ELR (cell line): ENCODE measurements around the gene THYN1.

Experiments used
- DNase-seq: peaks from one replicate; pipeline ENCODE4 v3.0.0-alpha.2; 2015; ENCODE audit warnings: low read depth

Gene THYN1

DNA sequence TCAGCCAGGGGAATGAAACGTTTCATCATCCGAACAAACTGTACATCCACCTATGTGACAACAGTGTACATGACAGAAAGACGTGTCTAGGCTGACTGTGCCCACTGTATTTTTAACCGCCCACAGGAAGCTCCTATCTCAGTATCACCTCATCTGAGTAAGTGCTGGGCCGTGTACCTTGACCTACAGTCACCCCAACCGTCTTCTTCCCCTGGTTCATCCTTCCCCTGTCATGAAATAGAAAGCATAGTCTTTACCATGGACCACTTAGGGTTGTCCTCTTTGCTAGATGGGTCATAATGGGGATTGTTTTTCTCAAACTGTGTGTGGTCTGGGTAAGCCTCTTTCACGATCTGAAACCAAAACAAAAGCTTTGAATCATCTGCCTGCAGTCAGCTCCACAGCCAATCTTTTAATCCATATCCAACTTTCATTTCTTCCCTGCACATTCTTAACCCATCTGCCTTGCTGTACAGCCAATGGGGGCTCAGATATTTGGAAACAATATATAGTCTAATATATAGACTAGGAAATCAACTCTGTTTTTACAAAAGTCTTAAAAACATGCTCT lies 4.2 kb downstream of the THYN1 start:
- no peak for DNase-seq

DNA sequence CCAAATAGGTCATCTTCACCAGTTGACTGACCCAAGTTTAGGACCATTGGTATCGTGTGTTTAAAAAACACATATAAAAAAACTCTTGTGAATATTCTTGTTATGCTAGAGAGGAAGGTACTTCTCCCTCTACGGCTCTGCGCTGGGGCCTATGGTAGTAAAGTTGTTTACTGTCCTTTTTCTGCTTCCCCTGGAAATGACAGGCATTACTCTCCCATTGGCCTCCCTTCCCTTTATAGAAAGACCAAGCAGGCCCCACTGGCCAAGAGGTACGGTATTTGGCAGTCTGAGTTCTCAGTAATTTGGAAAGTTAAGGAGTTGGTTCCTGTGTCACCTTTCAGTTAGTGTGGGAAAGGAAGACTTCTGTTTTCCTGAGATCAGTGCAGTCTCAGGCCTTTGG lies 6.5 kb downstream of the THYN1 start:
- DNase-seq, result no peak

DNA sequence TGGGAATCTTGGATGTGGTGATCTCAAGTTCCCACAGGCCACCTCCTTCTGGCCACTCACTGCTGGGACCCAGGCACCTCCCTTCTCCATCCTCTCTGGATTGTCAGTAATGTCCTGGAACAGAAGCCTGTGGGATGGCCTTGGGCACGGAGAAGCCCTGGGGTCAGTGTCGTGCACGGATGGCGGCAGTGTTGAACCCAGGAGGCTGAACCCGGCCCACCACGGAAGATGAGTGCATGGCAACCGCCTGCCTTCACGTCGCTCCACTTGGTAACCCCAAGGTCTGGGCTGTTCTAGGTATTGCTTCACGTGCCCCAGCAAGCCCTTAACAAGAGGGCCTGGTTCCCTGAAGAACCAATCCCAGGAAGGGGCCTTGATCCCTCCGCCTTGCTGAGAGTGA lies 7.1 kb downstream of the THYN1 start:
- no peak for DNase-seq

DNA sequence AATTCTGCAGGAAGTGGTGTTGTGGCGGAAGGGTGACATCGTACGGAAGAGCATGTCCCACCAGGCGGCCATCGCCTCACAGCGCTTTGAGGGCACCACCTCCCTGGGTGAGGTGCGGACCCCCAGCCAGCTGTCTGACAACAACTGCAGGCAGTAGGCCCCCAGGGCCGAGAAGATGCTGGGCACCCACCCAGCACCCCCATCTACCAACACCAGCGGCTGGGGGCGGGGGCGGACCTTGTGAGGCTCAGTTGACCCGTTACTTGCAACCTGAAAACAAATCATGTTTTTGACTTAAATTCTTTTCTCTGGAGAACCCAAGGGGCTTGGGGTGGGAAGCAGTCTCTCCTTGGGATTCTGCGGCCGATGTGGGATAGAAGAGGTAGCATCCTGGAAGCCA lies 7.7 kb downstream of the THYN1 start:
- no peak for DNase-seq

DNA sequence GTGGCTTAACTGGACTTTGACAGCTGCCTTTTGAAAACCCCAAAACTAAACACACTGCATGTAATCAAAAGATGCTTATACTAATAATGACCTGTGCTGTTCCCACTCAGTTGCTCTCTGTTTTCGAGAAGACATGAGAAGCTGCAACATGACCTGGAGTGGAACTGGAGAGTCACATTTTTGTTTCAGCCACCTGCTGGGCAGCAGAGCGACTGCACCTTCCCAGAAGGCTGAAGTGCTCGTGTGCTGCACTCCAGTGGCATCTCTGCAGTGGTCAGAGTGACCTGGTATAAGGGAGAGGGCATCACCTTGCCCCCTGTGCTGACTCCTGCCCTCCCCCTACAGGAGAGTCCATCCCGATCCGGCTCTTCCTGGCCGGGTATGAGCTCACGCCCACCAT lies 8.6 kb downstream of the THYN1 start:
- peak; percentile 42 for DNase-seq

DNA sequence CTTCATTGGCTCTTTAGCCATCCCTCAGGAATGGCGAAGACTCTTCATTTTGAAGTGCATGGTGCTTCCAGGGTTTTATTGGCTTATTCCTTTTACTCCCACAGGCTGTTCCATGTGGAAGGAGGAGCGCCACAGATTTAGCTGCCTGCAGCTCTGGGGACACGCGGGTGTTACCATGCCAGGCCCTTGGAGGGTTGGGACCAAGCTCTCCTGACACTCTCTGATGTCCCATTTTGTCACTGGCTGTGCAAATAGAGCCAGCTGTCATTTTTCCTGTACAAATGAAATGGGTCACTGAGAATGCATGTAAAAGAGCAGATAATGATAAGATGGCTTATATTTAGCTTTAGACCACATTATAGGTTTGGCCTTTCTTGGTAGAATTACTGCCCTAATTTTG lies 9.2 kb downstream of the THYN1 start:
- no peak for DNase-seq

DNA sequence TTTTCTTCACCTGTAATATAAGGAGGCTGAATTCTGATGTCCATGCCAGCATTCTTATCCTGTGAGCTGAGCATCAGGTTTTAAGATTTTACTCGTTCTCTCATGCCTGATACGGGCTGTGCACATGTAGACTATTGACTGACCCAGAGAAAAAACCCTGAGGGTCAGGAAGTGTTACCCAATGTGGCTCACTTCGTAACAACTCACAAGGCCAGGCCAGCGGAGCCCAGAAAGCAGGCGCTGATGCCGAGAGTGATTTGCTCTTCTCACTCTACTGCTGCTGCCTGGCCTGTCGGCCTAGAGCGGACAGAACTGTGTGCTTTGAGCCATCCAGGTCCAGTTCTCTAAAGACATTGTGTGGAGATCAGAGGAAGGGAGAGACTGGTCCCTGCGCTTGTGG lies 10.8 kb downstream of the THYN1 start:
- DNase-seq, result no peak

DNA sequence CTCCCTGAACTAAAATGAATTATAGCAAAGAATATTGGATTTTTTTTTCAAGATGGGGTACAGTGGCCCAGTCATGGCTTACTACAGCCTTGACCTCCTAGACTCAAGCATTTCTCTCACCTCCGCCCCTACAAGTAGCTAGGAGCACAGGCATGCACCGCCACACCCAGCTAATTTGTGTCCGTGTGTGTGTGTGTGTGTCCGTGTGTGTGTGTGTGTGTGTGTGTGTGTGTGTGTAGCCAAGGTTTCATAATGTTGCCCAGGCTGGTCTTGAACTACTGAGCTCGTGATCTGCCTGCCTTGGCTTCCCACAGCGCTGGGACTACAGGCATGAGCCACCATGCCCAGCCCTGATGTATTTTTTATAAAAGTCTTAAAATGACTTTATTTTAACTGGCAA lies 12.6 kb downstream of the THYN1 start:
- DNase-seq, result no peak

DNA sequence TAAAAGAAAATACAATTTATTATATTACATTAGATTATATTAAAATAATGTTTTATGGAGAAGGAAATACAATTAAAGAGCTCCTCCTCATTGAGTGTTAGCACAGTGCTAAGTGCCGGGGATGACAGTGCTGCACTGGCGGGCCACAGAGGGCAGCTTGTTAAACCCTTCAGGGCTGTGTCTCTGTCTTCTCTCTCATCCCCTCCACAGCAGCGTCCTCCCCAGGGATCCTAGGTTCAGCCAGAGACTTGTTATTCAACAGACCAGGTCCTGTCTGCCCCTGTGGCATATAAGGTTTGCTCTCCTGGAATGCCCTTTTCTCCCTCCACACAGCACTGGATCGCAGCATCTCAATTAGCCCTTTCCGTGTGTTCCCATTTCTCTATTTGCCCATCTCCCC lies 14.2 kb downstream of the THYN1 start:
- DNase-seq, result no peak

DNA sequence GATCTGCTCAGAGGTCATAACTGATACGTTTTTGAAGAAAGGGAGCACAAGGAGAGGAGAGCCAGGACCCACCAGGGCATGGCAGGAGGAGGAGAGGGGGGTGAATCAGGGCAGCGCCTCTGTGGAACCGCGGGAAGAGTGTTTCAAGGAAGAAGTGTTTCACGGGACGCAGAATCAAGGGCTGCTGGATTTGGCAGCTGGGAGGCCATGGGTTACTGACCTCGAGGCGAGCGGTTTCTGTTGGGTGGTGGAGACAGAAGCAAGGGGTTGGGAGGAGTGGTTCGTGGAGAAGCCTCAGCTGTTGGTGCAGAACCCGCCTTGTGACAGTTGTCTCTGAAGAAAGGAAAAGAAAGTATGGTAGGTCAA lies 15.6 kb downstream of the THYN1 start:
- DNase-seq, result no peak

DNA sequence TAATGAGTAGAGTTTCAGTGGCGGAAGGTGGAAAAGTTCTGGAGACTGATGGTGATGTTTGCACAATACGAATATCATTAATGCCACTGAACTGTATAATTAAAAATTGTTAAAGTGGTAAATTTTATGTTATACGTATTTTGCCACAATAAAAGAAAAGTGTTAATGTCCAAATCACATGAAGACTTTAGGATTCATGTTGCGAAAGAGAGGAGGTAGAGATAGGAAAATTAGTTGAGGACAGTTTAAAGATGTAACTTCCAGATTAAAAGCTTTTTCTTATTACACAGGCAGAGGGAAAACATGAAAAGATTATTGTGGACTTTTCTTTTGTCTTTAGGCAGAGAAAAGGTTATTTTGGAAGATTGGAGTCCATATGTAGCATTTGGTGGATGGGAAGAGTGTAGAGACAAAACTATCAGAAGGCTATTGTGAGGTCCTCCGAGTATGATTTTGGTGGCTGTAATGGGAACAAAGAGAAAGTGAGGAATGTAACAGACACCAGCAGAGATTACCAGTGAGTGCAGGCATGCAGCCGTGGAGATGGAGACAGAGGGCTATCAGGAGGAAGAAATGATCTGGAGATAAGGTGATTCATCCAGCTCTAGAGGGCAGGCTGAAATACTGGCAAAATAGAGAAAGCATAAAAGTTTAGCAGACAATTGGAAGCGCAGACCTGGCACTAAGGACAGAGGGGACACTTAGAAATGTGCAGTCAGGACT lies 16.2 kb downstream of the THYN1 start:
- DNase-seq, result peak; percentile 10

DNA sequence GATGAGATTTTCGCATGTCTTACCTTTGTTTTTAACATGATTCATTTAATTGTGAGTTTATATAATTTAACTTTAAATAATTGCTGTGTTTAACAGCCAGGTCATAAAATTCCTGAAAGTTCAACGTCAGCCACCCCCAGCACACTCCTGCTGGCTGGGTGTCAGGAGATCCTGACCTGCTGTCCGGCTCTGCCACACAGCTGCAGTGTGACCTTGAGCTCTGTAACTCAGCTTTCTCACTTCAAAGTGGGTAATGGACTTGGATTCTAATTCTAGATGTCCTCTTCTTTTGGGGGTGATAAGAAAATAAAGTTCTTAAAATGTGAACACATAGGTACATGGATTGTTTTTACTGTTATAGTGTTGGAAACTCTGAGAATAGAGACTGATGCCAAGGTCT lies 17.8 kb downstream of the THYN1 start:
- no peak for DNase-seq

DNA sequence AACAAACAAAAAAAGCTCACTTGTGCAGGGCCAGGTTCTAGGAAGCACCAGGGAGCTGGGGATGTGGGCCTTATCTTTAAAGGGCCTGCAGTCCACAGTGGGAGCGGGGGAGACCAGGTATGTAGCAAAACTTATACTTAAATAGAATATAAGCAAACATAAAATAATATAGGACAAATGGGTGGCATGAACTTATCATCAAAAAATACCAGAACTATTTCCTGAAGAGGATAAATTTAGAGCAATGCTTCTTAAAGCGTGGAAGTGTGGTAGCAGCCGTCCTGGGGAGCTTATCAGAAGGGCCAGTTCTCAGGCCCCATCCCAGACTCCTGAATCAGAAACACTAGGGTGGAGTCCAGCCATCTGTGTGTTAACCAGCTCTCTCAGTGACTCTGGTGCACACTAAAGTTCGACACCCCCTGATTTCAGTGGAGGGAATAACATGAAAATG lies 19.4 kb downstream of the THYN1 start:
- no peak for DNase-seq

DNA sequence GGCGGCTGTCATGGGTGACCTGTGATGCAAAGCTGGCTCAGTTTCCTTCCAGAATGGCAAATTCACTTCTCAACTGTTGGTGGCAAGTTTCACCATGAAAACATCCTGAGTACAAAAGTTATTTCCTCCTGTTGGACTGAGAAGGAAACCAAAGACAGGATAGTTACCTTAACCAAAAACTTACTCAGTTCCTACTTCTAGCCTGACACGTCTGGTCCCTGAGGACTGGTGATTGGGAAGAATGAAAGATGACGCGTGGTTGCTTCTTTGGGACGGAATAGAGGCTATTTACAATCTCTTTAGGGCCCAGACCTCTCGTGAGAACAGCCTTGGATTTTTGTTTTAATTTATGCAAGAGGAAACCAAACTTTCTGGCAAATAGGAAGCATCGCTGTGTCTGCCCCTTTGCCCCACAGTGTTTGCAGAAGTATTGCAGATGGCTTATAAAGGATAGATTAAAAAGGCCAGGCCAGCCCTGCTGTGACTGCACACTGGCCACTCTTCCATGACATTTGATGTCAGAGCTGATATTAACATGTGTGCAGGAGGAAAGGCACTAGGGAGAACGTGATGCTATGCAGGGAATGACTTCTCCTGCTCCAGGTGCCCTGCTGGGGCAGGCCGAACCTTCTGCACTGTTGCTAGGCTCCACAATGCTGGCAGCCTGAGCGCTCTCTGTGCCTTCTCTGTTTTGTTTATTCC lies 21.0 kb downstream of the THYN1 start:
- no peak for DNase-seq

DNA sequence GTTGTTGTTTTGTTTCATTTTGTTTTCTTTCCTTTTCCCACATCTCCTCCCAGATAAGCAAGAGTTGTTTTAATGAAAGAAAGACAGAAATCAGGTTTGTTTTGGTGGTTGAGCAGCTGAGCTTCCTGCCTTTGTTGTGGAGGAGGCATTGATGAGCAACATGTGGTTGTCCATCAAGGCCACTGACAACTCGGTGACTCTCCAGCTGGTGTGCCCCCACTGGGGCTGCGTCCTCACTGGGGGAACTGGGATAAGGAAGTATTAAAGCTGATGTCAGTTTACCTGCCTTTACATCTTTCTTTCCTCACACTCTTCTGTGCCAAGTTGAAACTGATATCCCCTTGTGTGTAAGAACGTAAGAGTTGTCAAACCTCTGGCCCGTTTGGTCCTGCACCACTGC lies 22.8 kb downstream of the THYN1 start:
- no peak for DNase-seq

DNA sequence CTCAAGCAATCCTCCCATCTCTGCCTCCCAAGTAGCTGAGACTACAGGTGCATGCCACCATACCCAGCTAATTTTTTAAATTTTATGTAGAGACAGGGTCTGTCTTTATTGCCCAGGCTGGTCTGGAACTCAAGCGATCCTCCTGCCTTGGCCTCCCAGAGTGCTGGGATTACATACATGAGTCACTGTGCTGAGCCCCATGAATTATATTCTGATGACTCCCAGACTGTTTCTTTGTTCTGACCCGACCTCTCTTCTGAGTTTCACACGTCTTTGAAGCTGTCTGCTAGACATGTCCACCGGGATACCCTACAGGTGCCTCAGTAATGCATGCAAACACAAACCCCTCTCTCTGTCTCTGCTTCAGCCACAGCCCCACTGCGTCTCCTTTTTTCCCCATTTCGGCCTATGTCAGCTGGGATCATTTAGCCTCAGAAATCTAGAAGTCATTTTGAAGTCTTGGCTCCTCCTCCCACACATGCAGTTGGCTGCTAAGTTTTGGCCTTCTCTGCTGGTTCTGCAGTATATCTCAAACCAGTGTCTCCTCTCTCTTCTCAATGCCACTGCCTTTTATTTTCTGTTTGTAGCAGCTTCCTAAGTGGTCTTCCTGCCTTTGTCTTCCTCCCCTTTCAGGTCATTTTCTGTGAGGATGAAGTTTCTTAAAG lies 23.9 kb downstream of the THYN1 start:
- peak; percentile 67 for DNase-seq

DNA sequence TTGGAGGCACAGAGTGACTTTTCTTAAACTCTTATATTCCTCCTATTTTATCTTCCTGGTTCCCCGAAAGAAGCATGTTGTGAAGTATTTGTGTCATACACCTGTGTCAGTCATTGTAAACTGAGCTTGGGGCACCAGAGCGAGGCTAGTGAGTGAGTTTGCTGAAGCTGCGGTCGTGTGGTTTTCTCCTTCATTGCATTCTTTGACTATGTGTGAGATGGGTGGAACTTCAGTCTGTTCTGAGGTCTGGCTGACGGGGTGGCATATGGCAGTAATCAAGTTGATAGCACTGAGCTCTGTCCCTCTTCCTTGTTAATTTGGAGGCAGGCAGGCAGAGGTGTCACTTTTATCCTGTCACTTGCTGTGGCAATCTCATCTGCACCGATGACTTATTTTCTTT lies 24.5 kb downstream of the THYN1 start:
- peak; percentile 85 for DNase-seq

DNA sequence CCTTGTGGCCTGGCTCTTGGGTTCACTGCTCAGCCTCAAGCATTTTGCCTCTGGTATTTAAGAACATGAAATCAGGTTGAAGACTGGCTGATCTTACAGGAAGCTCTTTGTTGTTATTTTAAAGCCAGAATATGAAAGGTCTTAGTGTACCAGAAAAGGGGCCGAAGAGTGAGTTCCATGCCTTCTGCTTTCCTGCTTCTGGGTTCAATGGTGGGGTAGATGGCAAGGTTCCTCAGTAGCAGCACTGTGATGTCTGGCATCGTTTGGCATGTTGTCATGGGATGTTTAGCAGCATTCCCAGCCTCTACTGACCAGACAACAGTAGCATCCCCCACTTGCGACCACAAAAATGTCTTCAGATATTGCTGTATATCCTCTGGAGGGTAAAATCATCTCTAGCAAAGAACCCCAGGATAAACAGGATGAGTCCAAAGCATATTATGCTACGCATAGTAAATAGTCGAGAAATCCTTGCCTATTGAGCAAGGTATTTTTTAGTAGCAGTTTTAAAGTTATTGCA lies 26.3 kb downstream of the THYN1 start:
- peak; percentile 6 for DNase-seq

DNA sequence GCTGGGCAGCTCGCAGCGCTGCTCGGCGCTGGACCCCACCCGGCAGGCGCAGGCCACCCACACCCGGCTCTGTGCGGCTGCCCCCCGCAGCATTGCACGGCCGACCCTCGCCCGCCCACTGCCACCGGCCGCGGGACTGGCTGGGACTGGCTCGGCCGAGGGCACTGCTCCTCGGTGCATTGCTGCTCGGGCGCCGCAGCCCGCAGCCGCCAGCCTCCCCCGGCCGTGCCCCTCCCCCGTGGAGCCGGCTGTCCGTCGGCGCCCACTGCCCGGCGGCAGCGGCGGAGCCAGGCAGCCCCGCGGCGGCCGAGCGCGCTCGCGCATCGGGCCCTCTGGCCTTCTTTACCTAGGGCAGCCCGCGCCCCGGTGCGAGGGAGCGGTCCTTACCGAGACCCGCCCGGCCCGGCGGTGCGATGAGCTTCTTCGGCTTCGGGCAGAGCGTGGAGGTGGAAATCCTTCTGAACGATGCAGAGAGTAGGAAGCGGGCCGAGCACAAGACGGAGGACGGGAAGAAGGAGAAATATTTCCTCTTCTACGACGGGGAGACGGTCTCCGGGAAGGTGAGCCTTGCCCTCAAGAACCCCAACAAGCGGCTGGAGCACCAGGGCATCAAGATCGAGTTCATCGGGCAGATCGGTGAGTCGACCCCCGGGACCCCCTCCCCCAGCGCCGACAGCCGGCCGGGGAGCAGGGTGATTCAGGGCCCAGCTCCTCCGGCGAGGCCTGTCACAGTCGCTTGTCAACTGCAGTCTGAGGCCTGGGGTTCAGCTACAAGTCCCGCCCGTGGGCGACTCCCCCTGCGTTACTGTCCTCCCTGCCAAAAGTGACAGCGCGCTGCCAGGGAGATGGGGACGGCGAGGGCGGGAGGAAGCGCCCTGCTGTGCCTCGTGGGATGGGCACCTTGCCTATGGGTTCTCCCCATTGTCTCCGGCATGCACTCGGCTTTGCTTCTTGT lies 28.2 kb downstream of the THYN1 start:
- DNase-seq, result peak; percentile 50

DNA sequence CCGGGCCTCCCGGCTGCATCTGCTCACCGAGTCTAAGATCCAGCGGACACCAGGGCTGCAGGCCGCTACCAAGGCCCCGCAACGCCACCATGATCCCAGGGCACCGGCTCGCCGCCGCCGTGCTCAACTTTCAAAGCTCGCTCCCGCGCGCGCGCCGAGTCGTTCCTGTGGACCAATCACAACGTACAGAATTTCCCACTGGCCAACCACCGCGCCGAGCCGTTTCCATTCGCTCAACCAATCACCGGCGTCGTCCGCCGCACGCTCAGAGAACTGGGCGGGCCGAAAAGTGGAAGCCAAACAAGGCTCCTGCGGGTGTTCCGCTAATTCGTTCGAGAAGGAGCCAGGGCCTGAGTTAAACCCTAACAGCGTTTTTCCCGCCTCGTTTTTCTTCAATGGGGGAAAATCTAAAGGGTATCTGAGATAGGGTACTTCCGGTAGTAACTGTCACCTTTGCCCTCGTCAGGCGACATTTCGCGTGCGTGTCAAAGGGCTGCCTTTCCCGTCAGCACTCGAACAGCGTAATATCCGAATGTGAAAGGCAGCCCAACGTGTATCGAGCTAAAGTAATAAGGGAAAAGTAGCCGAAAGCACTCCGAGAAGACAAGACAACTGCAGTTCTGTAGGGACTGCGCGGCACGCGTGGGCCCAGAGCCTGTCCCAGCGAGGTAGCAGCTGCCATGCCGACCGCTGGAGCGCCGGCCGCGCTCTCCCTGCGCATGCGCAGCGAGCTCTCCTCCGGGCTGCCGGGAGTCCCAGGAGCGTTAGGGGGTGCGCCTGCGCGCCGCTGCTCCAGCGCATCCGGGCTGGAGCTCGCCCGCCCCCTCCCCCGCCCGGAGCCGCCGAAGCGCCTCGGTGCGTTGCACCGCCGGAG lies 29.1 kb downstream of the THYN1 start, which contains the start of the genes NCAPD3 and VPS26B:
Gene NCAPD3, minus strand, starts transcription at position 132 of the 874 bp plus-strand sequence. Its CDS starts 41 bp downstream, at position 91.
Gene VPS26B, plus strand, starts transcription at position 836 of the 874 bp plus-strand sequence. CDS start 452 bp downstream, outside the sequence.
- peak; percentile 97 for DNase-seq
